K562 (cell line): ENCODE data around the gene SEMA6B. TPM values are rescaled to one million over a fixed set of nuclear protein-coding genes. Genes with fewer than 3 reads are reported as not detected.

ENCODE experiments used
- ASH1L ChIP-seq: fragments of 450-650 bp; IDR thresholded peaks from 2 replicates; pipeline ENCODE4 v1.6.1; 2018; ENCODE audit warnings: borderline replicate concordance, mild to moderate bottlenecking, low read depth; ENCODE audit not compliant: partially characterized antibody
- HCFC1 ChIP-seq: IDR thresholded peaks from 2 replicates; pipeline ENCODE4 v1.6.1; 2012; ENCODE audit warnings: low read depth, low read length, improper control_type of control experiment
- HDAC1 ChIP-seq, 2 experiments: fragments of 450-650 bp; IDR thresholded peaks; 2 replicates each; pipeline ENCODE4 v1.6.1; 2016 to 2017; ENCODE audit warnings: inconsistent platforms in 1 of 2, mild to moderate bottlenecking in 1 of 2, moderate library complexity in 1 of 2
- MEIS2 ChIP-seq: fragments of 450-650 bp; IDR thresholded peaks from 2 replicates; pipeline ENCODE4 v1.6.1; 2014; ENCODE audit warnings: mild to moderate bottlenecking; ENCODE audit not compliant: partially characterized antibody
- NFE2L1 ChIP-seq: fragments of 450-650 bp; IDR thresholded peaks from 2 replicates; pipeline ENCODE4 v1.6.1; 2016; ENCODE audit warnings: missing genetic modification characterization, low read depth, mild to moderate bottlenecking, missing compliant biosample characterization, moderate library complexity, borderline replicate concordance
- PTBP1 ChIP-seq: fragments of 200-400 bp; formaldehyde crosslinking; IDR thresholded peaks from 2 replicates; pipeline ENCODE4 v1.6.1; 2017; ENCODE audit warnings: low read depth, low read length
- PTRF ChIP-seq: fragments of 450-650 bp; IDR thresholded peaks from 2 replicates; pipeline ENCODE4 v1.6.1; 2016; ENCODE audit warnings: mild to moderate bottlenecking, missing genetic modification characterization, missing compliant biosample characterization
- RBM14 ChIP-seq: fragments of 200-400 bp; formaldehyde crosslinking; IDR thresholded peaks from 2 replicates; pipeline ENCODE4 v1.6.1; 2018; ENCODE audit warnings: low read depth, mild to moderate bottlenecking, low read length, moderate library complexity, borderline replicate concordance; ENCODE audit not compliant: insufficient read depth
- SMARCA4 ChIP-seq: fragments of 450-650 bp; IDR thresholded peaks from 2 replicates; pipeline ENCODE4 v1.6.1; 2016
- SRSF3 ChIP-seq: fragments of 200-400 bp; formaldehyde crosslinking; IDR thresholded peaks from 2 replicates; pipeline ENCODE4 v1.6.1; 2016; ENCODE audit warnings: mild to moderate bottlenecking, low read length, moderate library complexity; ENCODE audit not compliant: insufficient read depth
- XRCC3 ChIP-seq: fragments of 450-650 bp; IDR thresholded peaks from 2 replicates; pipeline ENCODE4 v1.6.1; 2017; ENCODE audit warnings: mild to moderate bottlenecking, moderate library complexity
- ZNF436 ChIP-seq: fragments of 250-450, 450-650 bp; sonication (Bioruptor Pico); formaldehyde crosslinking; IDR thresholded peaks from 2 replicates; pipeline ENCODE4 v1.7.0; 2020; ENCODE audit warnings: mild to moderate bottlenecking
- polyA plus RNA-seq, 8 experiments: library from polyadenylated mRNA; depleted of rRNA in 4 of 8; stranded (reverse) in 5 of 8; unstranded in 3 of 8; fragments of >200 nt; fragmentation: Nextera tagmentation in 2 of 8; fragmentation: Illumina TruSeq in 1 of 8; extraction: Ambion mirVana in 2 of 8; extraction: Trizol in 1 of 8; gene quantifications; 2 replicates each; pipeline versions ENCODE4 v1.2.1 to v1.2.3, GENCODE V29; 2011 to 2014; ENCODE audit warnings: inconsistent platforms in 1 of 8, missing spikeins in 1 of 8
- total RNA-seq, 7 experiments: library from RNA; depleted of rRNA in 6 of 7; stranded (reverse); fragments of >200 nt in 6 of 7; fragmentation: Illumina TruSeq in 2 of 7; extraction: Trizol in 2 of 7; gene quantifications; 2 replicates each; pipeline versions ENCODE4 v1.2.1 to v1.2.3, GENCODE V29; 2011 to 2021; ENCODE audit warnings: low replicate concordance in 1 of 7
- TF ChIP-seq, protein P1 (sequence below), 2 experiments: fragments of 450-650 bp; conservative IDR thresholded peaks; 2 replicates each; pipeline ENCODE4 v1.6.1; 2017; ENCODE audit warnings: mild to moderate bottlenecking in 2 of 2, moderate library complexity in 2 of 2
- TF ChIP-seq, protein P2 (sequence below), 2 experiments: fragments of 450-650 bp; formaldehyde crosslinking in 1 of 2; IDR thresholded peaks; 2 replicates each; pipeline versions ENCODE4 v1.4.0 to v1.6.1; 2014 to 2020; ENCODE audit warnings: mild to moderate bottlenecking in 2 of 2, borderline replicate concordance in 1 of 2, low read depth in 1 of 2
- TF ChIP-seq, protein P3 (sequence below): sonication (generic); formaldehyde crosslinking; IDR thresholded peaks from 2 replicates; pipeline ENCODE4 v1.8.1; 2022; ENCODE audit warnings: missing genetic modification reagents
- TF ChIP-seq, protein P4 (sequence below): fragments of 250-450 bp; sonication (Bioruptor Pico); IDR thresholded peaks from 2 replicates; pipeline ENCODE4 v1.8.0; 2021; ENCODE audit warnings: moderate library complexity, mild to moderate bottlenecking, inconsistent platforms

The SEMA6B gene
- total and polyA plus RNA-seq, 9 of the 15 experiments (the other 6 are each of a cell fraction or from before 2014, with no cell fraction given): 0.65 to 4.6 (median 2.5) TPM; not detected in 2

DNA sequence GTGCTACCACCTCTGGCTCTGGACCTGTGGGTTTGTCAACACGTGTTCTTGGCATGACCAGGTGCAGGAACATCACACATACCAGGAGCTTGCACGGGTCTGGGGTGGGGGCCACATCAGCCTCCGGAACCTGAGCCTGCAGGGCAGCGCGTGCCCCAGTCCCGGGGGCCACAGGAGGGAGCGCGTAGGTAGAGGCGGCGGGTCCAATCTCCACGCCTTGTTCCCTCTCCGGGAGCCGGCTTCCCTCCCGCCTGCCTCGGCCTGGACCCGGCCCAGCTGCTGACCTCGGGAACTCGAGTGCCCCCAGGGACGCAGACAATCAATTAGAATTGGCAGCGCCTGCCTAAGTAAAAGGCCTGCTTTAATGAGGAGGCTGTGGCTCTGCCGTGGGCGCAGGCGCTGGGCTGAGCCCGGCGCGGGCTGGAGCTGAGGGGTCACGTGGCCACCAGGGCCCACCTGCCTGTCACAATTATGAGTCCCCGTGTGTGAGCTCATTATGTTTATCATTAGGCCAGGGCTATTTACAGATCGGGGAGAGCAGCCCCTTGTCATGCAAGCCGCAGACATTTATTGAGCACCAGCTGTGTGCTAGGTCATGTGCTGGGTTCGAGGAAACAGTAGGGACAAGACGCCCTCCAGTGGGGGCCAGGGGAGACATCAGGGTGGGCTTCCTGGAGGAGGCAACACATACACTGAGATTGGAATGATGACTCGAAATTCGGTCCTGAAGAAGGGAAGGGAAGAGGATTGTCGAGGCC lies 47.6 kb upstream of the SEMA6B start (continued):
- TF ChIP-seq, protein P1, sequence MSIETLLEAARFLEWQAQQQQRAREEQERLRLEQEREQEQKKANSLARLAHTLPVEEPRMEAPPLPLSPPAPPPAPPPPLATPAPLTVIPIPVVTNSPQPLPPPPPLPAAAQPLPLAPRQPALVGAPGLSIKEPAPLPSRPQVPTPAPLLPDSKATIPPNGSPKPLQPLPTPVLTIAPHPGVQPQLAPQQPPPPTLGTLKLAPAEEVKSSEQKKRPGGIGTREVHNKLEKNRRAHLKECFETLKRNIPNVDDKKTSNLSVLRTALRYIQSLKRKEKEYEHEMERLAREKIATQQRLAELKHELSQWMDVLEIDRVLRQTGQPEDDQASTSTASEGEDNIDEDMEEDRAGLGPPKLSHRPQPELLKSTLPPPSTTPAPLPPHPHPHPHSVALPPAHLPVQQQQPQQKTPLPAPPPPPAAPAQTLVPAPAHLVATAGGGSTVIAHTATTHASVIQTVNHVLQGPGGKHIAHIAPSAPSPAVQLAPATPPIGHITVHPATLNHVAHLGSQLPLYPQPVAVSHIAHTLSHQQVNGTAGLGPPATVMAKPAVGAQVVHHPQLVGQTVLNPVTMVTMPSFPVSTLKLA (conservative IDR thresholded peaks at IDR 0.05): peak in 1 of 2 experiments; percentile 43; a peak in 2 of 4 replicates
- TF ChIP-seq HDAC1 (IDR thresholded peaks at IDR 0.05) (peak; percentile 39 to 49; a peak in 1 of 4 replicates), ZNF436 (CRISPR knock-in tag) (peak; percentile 95), SMARCA4 (no peak), HCFC1 (no peak), PTRF (no peak), NFE2L1 (tag) (no peak), XRCC3 (no peak), SRSF3 (no peak), RBM14 (no peak), ASH1L (no peak), MEIS2 (peak; percentile 15), PTBP1 (0 out of 2 replicates have a peak, but pooled peaks have one; percentile 61)
- TF ChIP-seq, protein P2, sequence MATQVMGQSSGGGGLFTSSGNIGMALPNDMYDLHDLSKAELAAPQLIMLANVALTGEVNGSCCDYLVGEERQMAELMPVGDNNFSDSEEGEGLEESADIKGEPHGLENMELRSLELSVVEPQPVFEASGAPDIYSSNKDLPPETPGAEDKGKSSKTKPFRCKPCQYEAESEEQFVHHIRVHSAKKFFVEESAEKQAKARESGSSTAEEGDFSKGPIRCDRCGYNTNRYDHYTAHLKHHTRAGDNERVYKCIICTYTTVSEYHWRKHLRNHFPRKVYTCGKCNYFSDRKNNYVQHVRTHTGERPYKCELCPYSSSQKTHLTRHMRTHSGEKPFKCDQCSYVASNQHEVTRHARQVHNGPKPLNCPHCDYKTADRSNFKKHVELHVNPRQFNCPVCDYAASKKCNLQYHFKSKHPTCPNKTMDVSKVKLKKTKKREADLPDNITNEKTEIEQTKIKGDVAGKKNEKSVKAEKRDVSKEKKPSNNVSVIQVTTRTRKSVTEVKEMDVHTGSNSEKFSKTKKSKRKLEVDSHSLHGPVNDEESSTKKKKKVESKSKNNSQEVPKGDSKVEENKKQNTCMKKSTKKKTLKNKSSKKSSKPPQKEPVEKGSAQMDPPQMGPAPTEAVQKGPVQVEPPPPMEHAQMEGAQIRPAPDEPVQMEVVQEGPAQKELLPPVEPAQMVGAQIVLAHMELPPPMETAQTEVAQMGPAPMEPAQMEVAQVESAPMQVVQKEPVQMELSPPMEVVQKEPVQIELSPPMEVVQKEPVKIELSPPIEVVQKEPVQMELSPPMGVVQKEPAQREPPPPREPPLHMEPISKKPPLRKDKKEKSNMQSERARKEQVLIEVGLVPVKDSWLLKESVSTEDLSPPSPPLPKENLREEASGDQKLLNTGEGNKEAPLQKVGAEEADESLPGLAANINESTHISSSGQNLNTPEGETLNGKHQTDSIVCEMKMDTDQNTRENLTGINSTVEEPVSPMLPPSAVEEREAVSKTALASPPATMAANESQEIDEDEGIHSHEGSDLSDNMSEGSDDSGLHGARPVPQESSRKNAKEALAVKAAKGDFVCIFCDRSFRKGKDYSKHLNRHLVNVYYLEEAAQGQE (IDR thresholded peaks at IDR 0.05; ENCODE audit: borderline replicate concordance): peak; percentile 27; the same call in 1 of the 2 replicates
- TF ChIP-seq, protein P2 (CRISPR knock-in tag; IDR thresholded peaks at IDR 0.05; ENCODE audit: low read depth): no peak
- TF ChIP-seq, protein P3, sequence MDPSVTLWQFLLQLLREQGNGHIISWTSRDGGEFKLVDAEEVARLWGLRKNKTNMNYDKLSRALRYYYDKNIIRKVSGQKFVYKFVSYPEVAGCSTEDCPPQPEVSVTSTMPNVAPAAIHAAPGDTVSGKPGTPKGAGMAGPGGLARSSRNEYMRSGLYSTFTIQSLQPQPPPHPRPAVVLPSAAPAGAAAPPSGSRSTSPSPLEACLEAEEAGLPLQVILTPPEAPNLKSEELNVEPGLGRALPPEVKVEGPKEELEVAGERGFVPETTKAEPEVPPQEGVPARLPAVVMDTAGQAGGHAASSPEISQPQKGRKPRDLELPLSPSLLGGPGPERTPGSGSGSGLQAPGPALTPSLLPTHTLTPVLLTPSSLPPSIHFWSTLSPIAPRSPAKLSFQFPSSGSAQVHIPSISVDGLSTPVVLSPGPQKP (CRISPR knock-in tag): no peak
- TF ChIP-seq, protein P4, sequence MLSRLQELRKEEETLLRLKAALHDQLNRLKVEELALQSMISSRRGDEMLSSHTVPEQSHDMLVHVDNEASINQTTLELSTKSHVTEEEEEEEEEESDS (CRISPR knock-in tag): no peak
